ENCODE results near the gene GNL1.

The GNL1 gene

DNA sequence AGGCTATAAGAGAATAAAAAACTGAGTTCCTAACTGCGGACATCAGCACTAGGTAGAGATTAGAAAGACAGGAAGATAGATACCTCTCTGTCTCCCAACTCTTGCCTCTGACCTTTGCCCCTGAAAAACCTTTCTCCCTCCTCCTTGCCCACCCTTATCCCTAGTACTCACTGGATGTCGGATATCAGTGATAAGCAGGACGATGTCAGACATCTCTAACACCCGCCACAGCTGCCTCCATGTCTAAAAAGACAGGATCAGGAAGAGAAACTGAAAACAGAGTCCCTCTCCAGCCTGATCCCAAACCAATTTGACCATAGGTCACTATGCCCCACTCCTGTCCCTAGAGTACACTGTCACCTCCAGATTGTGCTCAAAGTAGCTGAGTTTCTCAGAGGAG, 1.9 kb downstream of the GNL1 start:
- H3K4me3 ChIP-seq (ENCODE audit: low read depth in 1 of 2, low read length in 2 of 2), result no peak overlapping the region
- peaks cover 26% of the 10 kb centered on the region for H3K79me2 ChIP-seq (ENCODE audit: insufficient read depth, low read length)
- no peak overlapping the region for H3K9ac ChIP-seq (ENCODE audit: low read depth, low read length)
- H3K4me1 ChIP-seq (ENCODE audit: insufficient read depth, low read length), result peaks cover 31% of the 10 kb centered on the region
- no peak overlapping the region for H2AFZ ChIP-seq (ENCODE audit: low read depth, low read length)
- peaks cover 67% of the 10 kb centered on the region for H3K36me3 ChIP-seq (ENCODE audit: insufficient read depth, low read length)
- no peak for DNase-seq
- ATAC-seq (ENCODE audit: insufficient read depth, low read depth), result no peak
- no peaks in the 10 kb centered on the region for H3K27me3 ChIP-seq (ENCODE audit: insufficient read depth, low read length, poor library complexity)
- no peak overlapping the region for H3K4me2 ChIP-seq (ENCODE audit: insufficient read depth, low read length)
- H4K20me1 ChIP-seq (ENCODE audit: insufficient read depth, low read length), result peaks cover 13% of the 10 kb centered on the region; the same call in 1 of the 2 replicates
- no peak overlapping the region for H3K27ac ChIP-seq (ENCODE audit: low read length)
- no peaks in the 10 kb centered on the region for H3K9me3 ChIP-seq (ENCODE audit: insufficient read depth, low read length, severe bottlenecking)
- no peak for TF ChIP-seq EZH2 (IDR thresholded peaks at IDR 0.05; ENCODE audit: borderline replicate concordance, low read depth, low read length, severe bottlenecking)
- TF ChIP-seq, protein P1, sequence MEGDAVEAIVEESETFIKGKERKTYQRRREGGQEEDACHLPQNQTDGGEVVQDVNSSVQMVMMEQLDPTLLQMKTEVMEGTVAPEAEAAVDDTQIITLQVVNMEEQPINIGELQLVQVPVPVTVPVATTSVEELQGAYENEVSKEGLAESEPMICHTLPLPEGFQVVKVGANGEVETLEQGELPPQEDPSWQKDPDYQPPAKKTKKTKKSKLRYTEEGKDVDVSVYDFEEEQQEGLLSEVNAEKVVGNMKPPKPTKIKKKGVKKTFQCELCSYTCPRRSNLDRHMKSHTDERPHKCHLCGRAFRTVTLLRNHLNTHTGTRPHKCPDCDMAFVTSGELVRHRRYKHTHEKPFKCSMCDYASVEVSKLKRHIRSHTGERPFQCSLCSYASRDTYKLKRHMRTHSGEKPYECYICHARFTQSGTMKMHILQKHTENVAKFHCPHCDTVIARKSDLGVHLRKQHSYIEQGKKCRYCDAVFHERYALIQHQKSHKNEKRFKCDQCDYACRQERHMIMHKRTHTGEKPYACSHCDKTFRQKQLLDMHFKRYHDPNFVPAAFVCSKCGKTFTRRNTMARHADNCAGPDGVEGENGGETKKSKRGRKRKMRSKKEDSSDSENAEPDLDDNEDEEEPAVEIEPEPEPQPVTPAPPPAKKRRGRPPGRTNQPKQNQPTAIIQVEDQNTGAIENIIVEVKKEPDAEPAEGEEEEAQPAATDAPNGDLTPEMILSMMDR (IDR thresholded peaks at IDR 0.05; ENCODE audit: borderline replicate concordance, extremely low read depth, low read length, poor library complexity, severe bottlenecking), result no peak

DNA sequence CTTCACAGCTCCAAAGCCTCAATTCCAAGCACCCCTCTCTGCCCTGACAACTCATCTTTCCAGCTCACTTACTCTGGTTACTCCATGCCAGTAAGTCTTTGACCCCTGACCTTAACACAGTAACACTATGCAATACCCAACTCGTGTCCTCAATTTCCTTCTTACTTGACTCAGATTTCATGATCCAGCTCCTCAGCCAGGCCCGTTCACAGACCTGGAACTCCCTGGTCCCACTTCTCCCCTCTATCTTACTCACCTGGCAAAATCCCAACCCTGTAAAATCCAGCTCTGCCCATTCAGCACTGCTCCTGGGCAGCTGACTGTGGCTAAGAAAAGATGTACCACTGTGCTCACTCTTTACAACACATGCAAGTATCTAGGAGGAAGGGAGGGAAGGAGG, 7.9 kb downstream of the GNL1 start:
- H3K4me2 ChIP-seq (ENCODE audit: insufficient read depth, low read length), result no peak overlapping the region
- H3K79me2 ChIP-seq (ENCODE audit: insufficient read depth, low read length), result no peaks in the 10 kb centered on the region
- H3K27ac ChIP-seq (ENCODE audit: low read length), result no peak overlapping the region
- TF ChIP-seq EZH2 (IDR thresholded peaks at IDR 0.05; ENCODE audit: borderline replicate concordance, low read depth, low read length, severe bottlenecking), result no peak
- TF ChIP-seq, protein P1 (IDR thresholded peaks at IDR 0.05; ENCODE audit: borderline replicate concordance, extremely low read depth, low read length, poor library complexity, severe bottlenecking), result no peak
- H3K9ac ChIP-seq (ENCODE audit: low read depth, low read length), result no peak overlapping the region
- H4K20me1 ChIP-seq (ENCODE audit: insufficient read depth, low read length), result peaks cover 4% of the 10 kb centered on the region; the same call in 1 of the 2 replicates
- H3K27me3 ChIP-seq (ENCODE audit: insufficient read depth, low read length, poor library complexity), result no peaks in the 10 kb centered on the region
- H3K36me3 ChIP-seq (ENCODE audit: insufficient read depth, low read length), result peaks cover 72% of the 10 kb centered on the region
- no peak overlapping the region for H3K4me3 ChIP-seq (ENCODE audit: low read depth in 1 of 2, low read length in 2 of 2)
- ATAC-seq (ENCODE audit: insufficient read depth, low read depth), result no peak
- no peaks in the 10 kb centered on the region for H3K9me3 ChIP-seq (ENCODE audit: insufficient read depth, low read length, severe bottlenecking)
- no peak for DNase-seq
- H2AFZ ChIP-seq (ENCODE audit: low read depth, low read length), result no peak overlapping the region
- H3K4me1 ChIP-seq (ENCODE audit: insufficient read depth, low read length), result no peaks in the 10 kb centered on the region

DNA sequence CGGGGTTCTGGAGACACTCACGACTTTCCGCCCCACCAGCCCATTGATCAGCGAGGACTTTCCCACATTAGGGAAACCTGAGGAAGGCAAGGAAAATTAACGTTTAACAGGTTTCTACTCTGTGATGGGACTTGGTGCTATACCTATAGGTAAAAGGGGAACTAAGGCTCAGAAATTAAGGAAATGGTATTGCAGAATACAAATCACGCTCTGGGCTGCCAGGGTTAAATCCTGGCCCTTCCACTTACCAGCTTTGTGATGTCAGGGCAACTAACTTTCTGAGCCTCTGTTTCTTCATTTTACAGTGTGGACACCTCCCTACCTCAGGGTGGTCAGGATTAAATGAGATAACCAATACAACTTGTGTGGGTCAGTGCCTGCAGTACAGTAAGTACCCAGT, 8.8 kb downstream of the GNL1 start:
- ATAC-seq (ENCODE audit: insufficient read depth, low read depth) (no peak), DNase-seq (no peak)
- Histone ChIP-seq H3K79me2 (ENCODE audit: insufficient read depth, low read length) (no peaks in the 10 kb centered on the region), H3K4me1 (ENCODE audit: insufficient read depth, low read length) (peaks cover 5% of the 10 kb centered on the region), H2AFZ (ENCODE audit: low read depth, low read length) (no peak overlapping the region), H3K27ac (ENCODE audit: low read length) (no peak overlapping the region), H3K9me3 (ENCODE audit: insufficient read depth, low read length, severe bottlenecking) (no peaks in the 10 kb centered on the region), H3K4me2 (ENCODE audit: insufficient read depth, low read length) (no peak overlapping the region), H4K20me1 (ENCODE audit: insufficient read depth, low read length) (peaks cover 4% of the 10 kb centered on the region; the same call in 1 of the 2 replicates), H3K9ac (ENCODE audit: low read depth, low read length) (no peak overlapping the region), H3K36me3 (ENCODE audit: insufficient read depth, low read length) (peaks cover 63% of the 10 kb centered on the region), H3K27me3 (ENCODE audit: insufficient read depth, low read length, poor library complexity) (no peaks in the 10 kb centered on the region), H3K4me3 (ENCODE audit: low read depth in 1 of 2, low read length in 2 of 2) (no peak overlapping the region)
- TF ChIP-seq EZH2 (IDR thresholded peaks at IDR 0.05; ENCODE audit: borderline replicate concordance, low read depth, low read length, severe bottlenecking), result no peak
- TF ChIP-seq, protein P1 (IDR thresholded peaks at IDR 0.05; ENCODE audit: borderline replicate concordance, extremely low read depth, low read length, poor library complexity, severe bottlenecking), result no peak

Measured in DND-41 (cell line).